Colonic mucosa (tissue), 4 donors: ENCODE measurements around the gene RFTN1. TPM values are rescaled to one million over a fixed set of nuclear protein-coding genes. Genes with fewer than 3 reads are reported as not detected.

Experiments
- DNase-seq: peaks from one replicate; pipeline ENCODE4 v3.0.0-alpha.2; 2020
- H3K27ac ChIP-seq: fragments of 200-600 bp; one replicate; pipeline ENCODE4 v1.8.0; 2021
- H3K27me3 ChIP-seq: fragments of 200-600 bp; one replicate; pipeline ENCODE4 v1.8.0; 2021
- H3K36me3 ChIP-seq: fragments of 200-600 bp; one replicate; pipeline ENCODE4 v1.8.0; 2021
- H3K4me1 ChIP-seq: fragments of 200-600 bp; one replicate; pipeline ENCODE4 v1.8.0; 2021; ENCODE audit warnings: mild to moderate bottlenecking
- H3K4me3 ChIP-seq: fragments of 200-600 bp; one replicate; pipeline ENCODE4 v1.8.0; 2021
- H3K9ac ChIP-seq, 2 donors: one replicate each; pipeline ENCODE4 v1.7.0; 2013; ENCODE audit warnings: control low read depth in 2 of 2, low read depth in 2 of 2, low read length in 2 of 2
- H3K9me3 ChIP-seq: fragments of 200-600 bp; one replicate; pipeline ENCODE4 v1.8.0; 2021
- CTCF ChIP-seq: fragments of 200-600 bp; IDR thresholded peaks from one replicate; pipeline ENCODE4 v1.8.0; 2022; ENCODE audit warnings: antibody characterized with exemption, mild to moderate bottlenecking
- intact Hi-C: fragments of 100-400 bp; cut with DNase I; formaldehyde crosslinking; loops from one replicate; pipeline ENCODE4 v1.14.1; 2022
- total RNA-seq, 2 donors: library from RNA; stranded (reverse); fragmentation: NEBNext Ultra II Directional in 1 of 2; extraction: Animal tissue kit (Norgen Biotek cat#: 25700) in 1 of 2; gene quantifications; one replicate each; pipeline ENCODE4 v1.2.1, GENCODE V29; 2021
- donor health status: healthy.
- donor health status: DM: no; HTN: no; CAD: no.
- donor health status: DM: no; HTN: no; CAD: no.

Gene RFTN1
- total RNA-seq, 2 donors from 2014 or later, result 4.0 to 10.2 TPM

DNA sequence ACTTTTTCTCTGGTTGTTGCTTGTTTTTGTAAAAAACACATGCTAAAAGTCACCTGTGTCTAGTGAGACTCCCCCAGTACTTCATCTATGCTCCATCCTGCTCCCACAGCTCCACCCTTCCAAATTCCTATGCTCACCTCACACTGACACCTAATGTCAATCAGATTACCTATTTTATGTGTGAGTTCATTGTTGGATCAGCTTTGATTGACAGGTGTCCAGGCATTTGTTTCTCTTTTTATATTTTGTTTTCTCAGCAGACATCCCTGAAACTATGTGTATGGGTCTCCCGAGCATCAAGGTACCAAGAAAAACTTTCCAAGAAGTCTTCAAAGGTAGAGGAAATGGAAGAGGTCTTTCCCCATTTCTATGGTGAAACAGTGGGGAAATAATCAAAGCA, 13.4 kb downstream of the RFTN1 start:
- no peak overlapping the region for H3K4me3 ChIP-seq
- no peaks in the 10 kb centered on the region for H3K9me3 ChIP-seq
- intact Hi-C loops, result no loop called here
- DNase-seq, result no peak
- H3K27ac ChIP-seq, result no peak overlapping the region
- no peak overlapping the region for H3K9ac ChIP-seq
- TF ChIP-seq CTCF, result no peak
- no peaks in the 10 kb centered on the region for H3K36me3 ChIP-seq
- H3K27me3 ChIP-seq, result no peaks in the 10 kb centered on the region
- no peaks in the 10 kb centered on the region for H3K4me1 ChIP-seq

- no peaks in the 10 kb centered on the region for H3K36me3 ChIP-seq
These were observed 14.1 kb downstream of the RFTN1 start for GRCh38 chr3:16499351-16499750.

DNA sequence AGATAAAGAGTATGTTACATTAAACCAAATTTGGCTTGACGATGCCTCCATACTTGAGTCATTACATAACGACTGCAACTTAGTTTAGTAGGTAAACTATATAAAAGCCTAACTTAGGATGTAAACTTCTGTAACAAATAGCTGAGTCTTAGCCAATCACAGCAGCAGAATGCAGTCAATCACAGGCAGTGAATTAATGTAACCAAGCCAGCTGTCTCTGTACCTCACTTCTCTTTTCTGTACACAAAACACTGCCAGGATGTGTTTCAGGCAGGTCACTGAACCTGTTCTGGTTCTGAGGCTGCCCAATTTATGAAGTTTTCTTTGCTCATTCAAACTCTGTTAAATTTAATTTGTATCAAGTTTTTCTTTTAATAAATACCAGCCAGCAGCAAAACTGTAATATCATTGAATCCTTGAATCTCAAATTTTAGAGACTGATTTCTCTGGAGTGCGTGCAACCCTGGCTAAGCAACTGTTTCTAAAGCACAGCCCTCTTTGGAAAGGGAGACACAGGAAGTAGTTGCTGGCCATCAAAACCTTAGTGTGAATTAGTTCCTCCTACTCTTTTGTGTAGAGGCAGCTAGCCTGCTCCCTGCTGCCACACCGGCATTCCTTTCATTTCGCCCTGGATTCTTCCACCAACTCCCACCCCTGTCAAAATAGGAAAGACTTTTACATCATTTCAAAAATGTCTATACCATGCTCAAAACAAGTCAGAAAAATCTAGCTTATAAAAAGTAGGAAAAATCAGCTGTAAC, 15.2 kb downstream of the RFTN1 start:
- TF ChIP-seq CTCF, result no peak
- H3K9ac ChIP-seq, result no peak overlapping the region
- H3K9me3 ChIP-seq, result no peaks in the 10 kb centered on the region
- H3K27ac ChIP-seq, result no peak overlapping the region
- no peak for DNase-seq
- no peak overlapping the region for H3K4me3 ChIP-seq
- intact Hi-C loops, result no loop called here
- H3K4me1 ChIP-seq, result no peaks in the 10 kb centered on the region
- H3K27me3 ChIP-seq, result no peaks in the 10 kb centered on the region
- no peaks in the 10 kb centered on the region for H3K36me3 ChIP-seq

More at GRCh38 chr3:16499351-16499750, 14.1 kb downstream of the RFTN1 start:
- no peak overlapping the region for H3K27ac ChIP-seq
- intact Hi-C loops, result no loop called here
- no peak for DNase-seq
- H3K27me3 ChIP-seq, result no peaks in the 10 kb centered on the region
- H3K9me3 ChIP-seq, result no peaks in the 10 kb centered on the region
- no peak for TF ChIP-seq CTCF
- no peaks in the 10 kb centered on the region for H3K4me1 ChIP-seq
- H3K4me3 ChIP-seq, result no peak overlapping the region
- no peak overlapping the region for H3K9ac ChIP-seq

- Histone ChIP-seq H3K36me3 (no peaks in the 10 kb centered on the region), H3K27ac (no peak overlapping the region), H3K9ac (no peak overlapping the region), H3K9me3 (no peaks in the 10 kb centered on the region), H3K4me3 (no peak overlapping the region), H3K4me1 (no peaks in the 10 kb centered on the region), H3K27me3 (no peaks in the 10 kb centered on the region)
- no peak for TF ChIP-seq CTCF
- intact Hi-C loops, result no loop called here
- DNase-seq, result no peak
These were observed 16.9 kb downstream of the RFTN1 start for GRCh38 chr3:16496408-16497222.

DNA sequence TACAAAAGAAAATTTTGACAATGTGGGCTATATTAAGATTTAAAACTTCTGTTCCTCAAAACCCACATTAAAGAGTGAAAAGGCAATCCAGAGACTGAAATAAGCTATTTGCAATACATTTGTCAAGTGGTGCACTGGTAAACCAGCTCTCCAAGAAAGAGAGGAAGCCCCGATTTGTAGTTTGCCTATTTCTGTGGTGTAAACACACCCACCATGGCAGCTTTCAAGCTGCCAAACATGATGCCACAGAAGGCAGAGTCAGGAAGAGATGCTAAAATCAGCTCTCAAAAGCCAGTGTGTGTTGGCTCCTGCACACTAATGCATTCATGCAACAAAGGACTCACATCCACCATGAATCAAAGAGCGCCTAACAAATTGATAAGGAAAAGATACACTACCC, 17.5 kb downstream of the RFTN1 start:
- H3K4me1 ChIP-seq, result no peaks in the 10 kb centered on the region
- H3K36me3 ChIP-seq, result no peaks in the 10 kb centered on the region
- no peak for DNase-seq
- no peak for TF ChIP-seq CTCF
- H3K4me3 ChIP-seq, result no peak overlapping the region
- no peaks in the 10 kb centered on the region for H3K9me3 ChIP-seq
- H3K27ac ChIP-seq, result no peak overlapping the region
- intact Hi-C loops, result no loop called here
- H3K9ac ChIP-seq, result no peak overlapping the region
- no peaks in the 10 kb centered on the region for H3K27me3 ChIP-seq
